Natural killer cell (primary cell): Measurements from ENCODE around the gene GPRIN1. TPM values are rescaled to one million over a fixed set of nuclear protein-coding genes. Genes with fewer than 3 reads are reported as not detected.

Source experiments
- ATAC-seq, 3 donors: fragments of 150-1000 bp in 2 of 3; fragments of 200-7000 bp in 1 of 3; cut with Tn5 transposase; 1 replicate in 1 of 3; 2 replicates in 2 of 3; pipeline ENCODE4 v1.10.0; 2021; ENCODE audit warnings: mild to moderate bottlenecking in 2 of 3, moderate library complexity in 2 of 3
- DNase-seq, 2 donors: peaks; one replicate each; pipeline versions ENCODE4 v3.0.0 to v3.0.0-alpha.2; 2013 to 2021; ENCODE audit warnings: mixed read lengths in 1 of 2
- H3K27ac ChIP-seq: one replicate; pipeline ENCODE4 v1.5.1; 2013; ENCODE audit warnings: mild to moderate bottlenecking, low read length
- H3K27me3 ChIP-seq: one replicate; pipeline ENCODE4 v1.6.1; 2013; ENCODE audit warnings: low read length; ENCODE audit not compliant: control insufficient read depth, insufficient read depth
- H3K36me3 ChIP-seq: one replicate; pipeline ENCODE4 v1.6.1; 2013; ENCODE audit warnings: low read length; ENCODE audit not compliant: control insufficient read depth, insufficient read depth
- H3K4me1 ChIP-seq: one replicate; pipeline ENCODE4 v1.6.1; 2013; ENCODE audit warnings: low read length; ENCODE audit not compliant: control insufficient read depth, insufficient read depth
- H3K4me3 ChIP-seq: one replicate; pipeline ENCODE4 v1.5.1; 2013; ENCODE audit warnings: low read length
- H3K9me3 ChIP-seq: one replicate; pipeline ENCODE4 v1.6.1; 2013; ENCODE audit warnings: low read length; ENCODE audit not compliant: control insufficient read depth, insufficient read depth
- H3K27ac Mint-ChIP-seq, 2 donors: one replicate each; pipeline ENCODE4 v1.8.0; 2022; ENCODE audit warnings: mild to moderate bottlenecking in 2 of 2, mixed read lengths in 2 of 2, moderate library complexity in 1 of 2
- H3K27me3 Mint-ChIP-seq, 2 donors: one replicate each; pipeline ENCODE4 v1.8.0; 2022; ENCODE audit warnings: low read depth in 2 of 2, mixed read lengths in 2 of 2
- H3K36me3 Mint-ChIP-seq: one replicate; pipeline ENCODE4 v1.8.0; 2022; ENCODE audit warnings: mixed read lengths
- H3K4me1 Mint-ChIP-seq, 2 donors: one replicate each; pipeline ENCODE4 v1.8.0; 2022; ENCODE audit warnings: mixed read lengths in 2 of 2
- H3K4me3 Mint-ChIP-seq: one replicate; pipeline ENCODE4 v1.8.0; 2022; ENCODE audit warnings: mild to moderate bottlenecking, moderate library complexity, mixed read lengths
- H3K9me3 Mint-ChIP-seq, 2 donors: one replicate each; pipeline ENCODE4 v1.8.0; 2022; ENCODE audit warnings: mixed read lengths in 2 of 2
- CTCF ChIP-seq: fragments of 200-600 bp; IDR thresholded peaks from one replicate; pipeline ENCODE4 v1.8.0; 2022; ENCODE audit warnings: antibody characterized with exemption
- WGBS: methylation state at CpG from one replicate; pipeline ENCODE4 v1.1.7; 2013; ENCODE audit warnings: missing lambda C conversion rate; ENCODE audit not compliant: insufficient coverage; 5-methylcytosine and 5-hydroxymethylcytosine counted together
- intact Hi-C: fragments of 100-400 bp; cut with micrococcal nuclease; formaldehyde crosslinking; loops from one replicate; pipeline ENCODE4 v1.14.2; 2022
- total RNA-seq, 4 donors: library from RNA; stranded (reverse); fragments of 120-200 nt in 1 of 4; gene quantifications; one replicate each; pipeline versions ENCODE4 v1.2.3 to v1.2.4, GENCODE V29; 2013 to 2022

Gene GPRIN1
- total RNA-seq, 3 donors from 2014 or later (not counting 1 experiment from before 2014, with no cell fraction given) = 0.92 to 1.5 (median 1.3) TPM

GRCh38 chr5:176618783-176619182 lies 8.8 kb upstream of the GPRIN1 start:
- no peaks in the 10 kb centered on the region for H3K9me3 ChIP-seq
- no peak overlapping the region for H3K27ac ChIP-seq
- H3K36me3 Mint-ChIP-seq = no peaks in the 10 kb centered on the region
- no peak for TF ChIP-seq CTCF
- no peak for DNase-seq
- peaks cover 7 to 19% of the 10 kb centered on the region in 2 donors for H3K4me1 Mint-ChIP-seq
- H3K36me3 ChIP-seq = no peaks in the 10 kb centered on the region
- intact Hi-C loops = no loop called here
- H3K4me1 ChIP-seq = peaks cover 32% of the 10 kb centered on the region
- WGBS = 37% methylated on average over 19 of the region's 19 CpGs
- peaks cover 33% of the 10 kb centered on the region for H3K27me3 ChIP-seq
- H3K4me3 Mint-ChIP-seq = peak overlapping the region; percentile 45
- no peak for ATAC-seq
- H3K27me3 Mint-ChIP-seq = peaks cover 31 to 49% of the 10 kb centered on the region in 2 donors
- no peak overlapping the region for H3K4me3 ChIP-seq
- H3K9me3 Mint-ChIP-seq = no peaks in the 10 kb centered on the region
- no peak overlapping the region for H3K27ac Mint-ChIP-seq

- no peak for DNase-seq
- H3K27me3 ChIP-seq = peaks cover 36% of the 10 kb centered on the region
- H3K4me1 ChIP-seq = peaks cover 30% of the 10 kb centered on the region
Measured at GRCh38 chr5:176616511-176616910, 6.6 kb upstream of the GPRIN1 start.

GRCh38 chr5:176614805-176615478 lies 5.0 kb upstream of the GPRIN1 start:
- no peaks in the 10 kb centered on the region for H3K9me3 ChIP-seq
- Mint-ChIP-seq H3K4me3 (no peak overlapping the region), H3K27me3 (peaks cover 41 to 51% of the 10 kb centered on the region in 2 donors), H3K9me3 (no peaks in the 10 kb centered on the region), H3K36me3 (no peaks in the 10 kb centered on the region), H3K27ac (no peak overlapping the region), H3K4me1 (peaks cover 5 to 10% of the 10 kb centered on the region in 2 donors)
- DNase-seq = no peak
- H3K27ac ChIP-seq = no peak overlapping the region
- 68% methylated on average over 8 of the region's 8 CpGs for WGBS
- H3K27me3 ChIP-seq = peaks cover 22% of the 10 kb centered on the region
- no peak for ATAC-seq
- no peaks in the 10 kb centered on the region for H3K36me3 ChIP-seq
- TF ChIP-seq CTCF = no peak
- peaks cover 21% of the 10 kb centered on the region for H3K4me1 ChIP-seq
- intact Hi-C loops = no loop called here
- H3K4me3 ChIP-seq = no peak overlapping the region

More at GRCh38 chr5:176616511-176616910, 6.6 kb upstream of the GPRIN1 start:
- Mint-ChIP-seq H3K4me1 (peaks cover 9 to 19% of the 10 kb centered on the region in 2 donors), H3K27me3 (peaks cover 46 to 57% of the 10 kb centered on the region in 2 donors), H3K27ac (no peak overlapping the region), H3K4me3 (no peak overlapping the region), H3K9me3 (no peaks in the 10 kb centered on the region), H3K36me3 (no peaks in the 10 kb centered on the region)
- no peaks in the 10 kb centered on the region for H3K36me3 ChIP-seq
- no peak for TF ChIP-seq CTCF
- no peaks in the 10 kb centered on the region for H3K9me3 ChIP-seq
- no peak overlapping the region for H3K4me3 ChIP-seq
- H3K27ac ChIP-seq = no peak overlapping the region
- intact Hi-C loops = no loop called here
- ATAC-seq = no peak
- WGBS = 67% methylated on average over 6 of the region's 7 CpGs

GRCh38 chr5:176612855-176613254 lies 2.9 kb upstream of the GPRIN1 start:
- H3K27ac ChIP-seq = no peak overlapping the region
- ATAC-seq = no peak
- H3K9me3 ChIP-seq = no peaks in the 10 kb centered on the region
- intact Hi-C loops = no loop called here
- Mint-ChIP-seq H3K27ac (no peak overlapping the region), H3K36me3 (no peaks in the 10 kb centered on the region), H3K27me3 (peaks cover 34 to 50% of the 10 kb centered on the region in 2 donors), H3K9me3 (no peaks in the 10 kb centered on the region), H3K4me3 (no peak overlapping the region), H3K4me1 (peaks cover 9 to 10% of the 10 kb centered on the region in 2 donors)
- H3K4me1 ChIP-seq = peaks cover 13% of the 10 kb centered on the region
- TF ChIP-seq CTCF = no peak
- H3K27me3 ChIP-seq = peaks cover 4% of the 10 kb centered on the region
- no peaks in the 10 kb centered on the region for H3K36me3 ChIP-seq
- no peak overlapping the region for H3K4me3 ChIP-seq
- WGBS = 66% methylated on average over 2 of the region's 2 CpGs
- no peak for DNase-seq
